GM21717 (cell line): ENCODE results near the gene PBOV1.

Source experiments
- ATAC-seq: cut with Tn5 transposase; IDR thresholded peaks from one replicate; pipeline ENCODE4 v1.9.1; 2021; ENCODE audit warnings: mild to moderate bottlenecking, moderate library complexity; ENCODE audit not compliant: unreplicated experiment

Gene PBOV1

GRCh38 chr6:138206862-138207261 lies 11.4 kb downstream of the PBOV1 start:
- ATAC-seq = no peak

GRCh38 chr6:138205437-138206094 lies 12.7 kb downstream of the PBOV1 start:
- ATAC-seq = no peak

GRCh38 chr6:138204792-138205384 lies 13.4 kb downstream of the PBOV1 start:
- no peak for ATAC-seq

GRCh38 chr6:138204303-138204702 lies 14.0 kb downstream of the PBOV1 start:
- ATAC-seq = no peak

- no peak for ATAC-seq
Measured at GRCh38 chr6:138203315-138203714, 15.0 kb downstream of the PBOV1 start.

- no peak for ATAC-seq
Measured at GRCh38 chr6:138201836-138202235, 16.5 kb downstream of the PBOV1 start.

GRCh38 chr6:138198430-138199091 lies 19.7 kb downstream of the PBOV1 start:
- no peak for ATAC-seq

GRCh38 chr6:138197570-138197969 lies 20.7 kb downstream of the PBOV1 start:
- ATAC-seq = no peak

GRCh38 chr6:138196122-138196738 lies 22.1 kb downstream of the PBOV1 start:
- no peak for ATAC-seq

- no peak for ATAC-seq
Measured at GRCh38 chr6:138194287-138194686, 24.0 kb downstream of the PBOV1 start.

- no peak for ATAC-seq
Measured at GRCh38 chr6:138188278-138188941, 29.9 kb downstream of the PBOV1 start.

- no peak for ATAC-seq
Measured at GRCh38 chr6:138187156-138187555, 31.1 kb downstream of the PBOV1 start.

- ATAC-seq = no peak
Measured at GRCh38 chr6:138184230-138184629, 34.1 kb downstream of the PBOV1 start.

GRCh38 chr6:138183790-138184134 lies 34.5 kb downstream of the PBOV1 start:
- no peak for ATAC-seq

- ATAC-seq = no peak
Measured at GRCh38 chr6:138182939-138183789, 35.1 kb downstream of the PBOV1 start.

- no peak for ATAC-seq
Measured at GRCh38 chr6:138176652-138177232, 41.5 kb downstream of the PBOV1 start.

GRCh38 chr6:138175596-138175995 lies 42.7 kb downstream of the PBOV1 start:
- no peak for ATAC-seq
